Measurements from ENCODE around the gene ABHD14A.

GRCh38 chr3:51933471-51934138 is 41.3 kb upstream of the ABHD14A start:
- TF ChIP-seq CTCF (IDR thresholded peaks at IDR 0.05; ENCODE audit: low read length) (no peak), EZH2phosphoT487 (IDR thresholded peaks at IDR 0.05; ENCODE audit: low read length) (no peak)

Data from MM.1S (cell line).